B cell (primary cell): ENCODE results near the gene CES3. TPM values are rescaled to one million over a fixed set of nuclear protein-coding genes. Genes with fewer than 3 reads are reported as not detected.

Experiments
- ATAC-seq: fragments of 200-7000 bp; cut with Tn5 transposase; one replicate; pipeline ENCODE4 v1.10.0; 2021; ENCODE audit warnings: low read depth, mild to moderate bottlenecking, moderate number of reproducible peaks, moderate library complexity
- CTCF ChIA-PET: fragments of 350-600 bp; sonication (Branson Sonifier 250); formaldehyde crosslinking; loops from one replicate; lab custom pipeline; 2021; ENCODE audit warnings: antibody characterized with exemption, inconsistent platforms; lab: Charles Lee
- POLR2A ChIA-PET: fragments of 350-600 bp; sonication (Branson Sonifier 250); formaldehyde crosslinking; loops from one replicate; lab custom pipeline; 2021; ENCODE audit warnings: antibody characterized with exemption; lab: Charles Lee
- DNase-seq: peaks from one replicate; pipeline ENCODE4 v3.0.0; 2013
- H2AFZ ChIP-seq: 2 replicates; pipeline ENCODE4 v1.6.1; 2012; ENCODE audit warnings: mild to moderate bottlenecking, low read depth, low read length; ENCODE audit not compliant: insufficient read depth, poor library complexity, severe bottlenecking
- H3K27ac ChIP-seq, 2 donors: 1 replicate in 1 of 2; 2 replicates in 1 of 2; pipeline ENCODE4 v1.5.1; 2012 to 2013; ENCODE audit warnings: low read length in 2 of 2, mild to moderate bottlenecking in 2 of 2, moderate library complexity in 1 of 2
- H3K27me3 ChIP-seq, 4 experiments: fragments of 200-600 bp in 1 of 4; sonication (generic) in 1 of 4; replicated peaks in 1 of 4; 1 replicate in 2 of 4; 2 replicates in 2 of 4; pipeline versions ENCODE4 v1.6.1 to v1.7.0; 2013 to 2016; ENCODE audit warnings: low read length in 3 of 4, mild to moderate bottlenecking in 2 of 4, mixed read lengths in 1 of 4, moderate library complexity in 1 of 4; ENCODE audit not compliant: insufficient read depth in 4 of 4, control insufficient read depth in 3 of 4; ENCODE audit errors: control extremely low read depth in 1 of 4
- H3K36me3 ChIP-seq, 2 experiments: replicated peaks in 1 of 2; 1 replicate in 1 of 2; 2 replicates in 1 of 2; pipeline versions ENCODE4 v1.6.1 to v1.7.1; 2013; ENCODE audit warnings: low read length in 1 of 2; ENCODE audit not compliant: insufficient read depth in 2 of 2, control insufficient read depth in 1 of 2; ENCODE audit errors: control extremely low read depth in 1 of 2, extremely low read depth in 1 of 2
- H3K4me1 ChIP-seq, 2 donors: fragments of 200-600 bp in 1 of 2; sonication (generic) in 1 of 2; 1 replicate in 1 of 2; 2 replicates in 1 of 2; pipeline versions ENCODE4 v1.5.1 to v1.6.1; 2013 to 2017; ENCODE audit warnings: low read length in 2 of 2; ENCODE audit not compliant: control insufficient read depth in 2 of 2, insufficient read depth in 2 of 2
- H3K4me2 ChIP-seq: replicated peaks from 2 replicates; pipeline ENCODE3; 2012; ENCODE audit warnings: mild to moderate bottlenecking, low read depth, low read length; ENCODE audit not compliant: poor library complexity, severe bottlenecking
- H3K4me3 ChIP-seq, 5 experiments: fragments of 200-600 bp in 1 of 5; sonication (generic) in 1 of 5; 1 replicate in 3 of 5; 2 replicates in 2 of 5; pipeline versions ENCODE4 v1.5.1 to v1.7.0; 2011 to 2016; ENCODE audit warnings: low read length in 4 of 5, mild to moderate bottlenecking in 4 of 5, low read depth in 2 of 5, control low read depth in 1 of 5, moderate library complexity in 1 of 5; ENCODE audit not compliant: insufficient read depth in 1 of 5; ENCODE audit errors: control extremely low read depth in 1 of 5, extremely low read depth in 1 of 5
- H3K79me2 ChIP-seq: fragments of 200-600 bp; sonication (generic); one replicate; pipeline ENCODE4 v1.6.0; 2016; ENCODE audit warnings: low read length; ENCODE audit not compliant: control insufficient read depth, insufficient read depth
- H3K9ac ChIP-seq: fragments of 200-600 bp; sonication (generic); 2 replicates; pipeline ENCODE4 v1.6.1; 2017; ENCODE audit warnings: mild to moderate bottlenecking, low read length, moderate library complexity
- H3K9me3 ChIP-seq, 3 donors: one replicate each; pipeline versions ENCODE4 v1.6.1 to v1.7.1; 2013; ENCODE audit warnings: low read length in 2 of 3; ENCODE audit not compliant: control insufficient read depth in 2 of 3, insufficient read depth in 1 of 3; ENCODE audit errors: control extremely low read depth in 1 of 3
- H4K20me1 ChIP-seq: 2 replicates; pipeline ENCODE4 v1.6.0; 2012; ENCODE audit warnings: mild to moderate bottlenecking, low read length; ENCODE audit not compliant: insufficient read depth, control insufficient read depth, poor library complexity, severe bottlenecking
- H3K27ac Mint-ChIP-seq: one replicate; pipeline ENCODE4 v1.8.0; 2021; ENCODE audit warnings: mixed read lengths
- H3K27me3 Mint-ChIP-seq: one replicate; pipeline ENCODE4 v1.8.0; 2021; ENCODE audit warnings: mixed read lengths
- H3K4me1 Mint-ChIP-seq: one replicate; pipeline ENCODE4 v1.8.0; 2021; ENCODE audit warnings: mixed read lengths
- H3K4me3 Mint-ChIP-seq: one replicate; pipeline ENCODE4 v1.8.0; 2021; ENCODE audit warnings: mixed read lengths
- H3K9me3 Mint-ChIP-seq: one replicate; pipeline ENCODE4 v1.8.0; 2022; ENCODE audit warnings: mixed read lengths; ENCODE audit not compliant: insufficient read depth
- EZH2 ChIP-seq: IDR thresholded peaks from 2 replicates; pipeline ENCODE4 v1.6.1; 2012; ENCODE audit warnings: borderline replicate concordance, low read depth, mild to moderate bottlenecking, moderate library complexity, low read length; ENCODE audit not compliant: insufficient read depth, poor library complexity, severe bottlenecking
- WGBS: methylation state at CpG from one replicate; pipeline ENCODE4 v1.1.5; 2013; ENCODE audit warnings: missing lambda C conversion rate; ENCODE audit not compliant: insufficient coverage; 5-methylcytosine and 5-hydroxymethylcytosine counted together
- intact Hi-C: fragments of 100-400 bp; cut with micrococcal nuclease; formaldehyde crosslinking; loops from one replicate; pipeline ENCODE4 v1.10.0; 2022
- polyA plus RNA-seq: library from polyadenylated mRNA; depleted of rRNA; stranded (reverse); fragments of >200 nt; gene quantifications from 2 replicates; pipeline ENCODE4 v1.2.3, GENCODE V29; 2012
- total RNA-seq, 2 donors: library from RNA; stranded (reverse); fragments of 120-200 nt in 1 of 2; gene quantifications; 1 replicate in 1 of 2; 2 replicates in 1 of 2; pipeline versions ENCODE4 v1.2.3 to v1.2.4, GENCODE V29; 2013 to 2022
- TF ChIP-seq, protein P1 (sequence below): fragments of 200-600 bp; IDR thresholded peaks from one replicate; pipeline ENCODE4 v1.8.0; 2022; ENCODE audit warnings: antibody characterized with exemption, mild to moderate bottlenecking

Gene CES3
- total and polyA plus RNA-seq, 2 donors (not counting 1 experiment from before 2014, with no cell fraction given): 0.25 to 0.42 TPM

GRCh38 chr16:67006930-67007658 lies 46.0 kb downstream of the CES3 start:
- Histone ChIP-seq H4K20me1 (no peaks in the 10 kb centered on the region), H3K4me1 (no peaks in the 10 kb centered on the region), H3K79me2 (no peaks in the 10 kb centered on the region), H3K27me3 (peaks cover 0 to 11% (median 0%) of the 10 kb centered on the region in 4 experiments), H3K4me3 (no peak overlapping the region), H3K27ac (no peak overlapping the region), H3K9ac (no peak overlapping the region), H3K9me3 (no peaks in the 10 kb centered on the region), H3K4me2 (no peak overlapping the region), H3K36me3 (peaks cover 0 to 5% of the 10 kb centered on the region in 2 experiments), H2AFZ (no peak overlapping the region)
- H3K27ac Mint-ChIP-seq: no peak overlapping the region
- POLR2A ChIA-PET: interaction anchor here (0.7 to 1.4 kb wide), 2 partner anchors 21 to 87 kb away, joined by 3 to 6 read pairs; no protein-coding TSS in a partner anchor
- DNase-seq: no peak
- H3K27me3 Mint-ChIP-seq: peaks cover 6% of the 10 kb centered on the region
- TF ChIP-seq, protein P1, sequence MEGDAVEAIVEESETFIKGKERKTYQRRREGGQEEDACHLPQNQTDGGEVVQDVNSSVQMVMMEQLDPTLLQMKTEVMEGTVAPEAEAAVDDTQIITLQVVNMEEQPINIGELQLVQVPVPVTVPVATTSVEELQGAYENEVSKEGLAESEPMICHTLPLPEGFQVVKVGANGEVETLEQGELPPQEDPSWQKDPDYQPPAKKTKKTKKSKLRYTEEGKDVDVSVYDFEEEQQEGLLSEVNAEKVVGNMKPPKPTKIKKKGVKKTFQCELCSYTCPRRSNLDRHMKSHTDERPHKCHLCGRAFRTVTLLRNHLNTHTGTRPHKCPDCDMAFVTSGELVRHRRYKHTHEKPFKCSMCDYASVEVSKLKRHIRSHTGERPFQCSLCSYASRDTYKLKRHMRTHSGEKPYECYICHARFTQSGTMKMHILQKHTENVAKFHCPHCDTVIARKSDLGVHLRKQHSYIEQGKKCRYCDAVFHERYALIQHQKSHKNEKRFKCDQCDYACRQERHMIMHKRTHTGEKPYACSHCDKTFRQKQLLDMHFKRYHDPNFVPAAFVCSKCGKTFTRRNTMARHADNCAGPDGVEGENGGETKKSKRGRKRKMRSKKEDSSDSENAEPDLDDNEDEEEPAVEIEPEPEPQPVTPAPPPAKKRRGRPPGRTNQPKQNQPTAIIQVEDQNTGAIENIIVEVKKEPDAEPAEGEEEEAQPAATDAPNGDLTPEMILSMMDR: no peak
- TF ChIP-seq EZH2: no peak
- intact Hi-C loops: no loop called here
- ATAC-seq: no peak
- 92% methylated on average over 7 of the region's 12 CpGs for WGBS
- no peak overlapping the region for H3K4me3 Mint-ChIP-seq
- no peaks in the 10 kb centered on the region for H3K9me3 Mint-ChIP-seq
- H3K4me1 Mint-ChIP-seq: peaks cover 2% of the 10 kb centered on the region
- CTCF ChIA-PET: interaction anchor here (1.1 kb wide), 1 partner anchor 11 kb away, joined by 3 read pairs; no protein-coding TSS in a partner anchor

- Histone ChIP-seq H3K4me3 (no peak overlapping the region), H3K4me2 (no peak overlapping the region), H3K27me3 (peaks cover 0 to 9% (median 4%) of the 10 kb centered on the region in 4 experiments), H2AFZ (no peak overlapping the region), H3K27ac (no peak overlapping the region), H4K20me1 (no peaks in the 10 kb centered on the region), H3K9ac (no peak overlapping the region), H3K79me2 (no peaks in the 10 kb centered on the region), H3K36me3 (peaks cover 0 to under 1% of the 10 kb centered on the region in 2 experiments), H3K9me3 (no peaks in the 10 kb centered on the region), H3K4me1 (peaks cover 7 to 8% of the 10 kb centered on the region in 2 donors)
- no CpG with 5 or more reads among the region's 1 CpG for WGBS
- CTCF ChIA-PET: no interaction called here
- intact Hi-C loops: no loop called here
- DNase-seq: no peak
- POLR2A ChIA-PET: no interaction called here
- TF ChIP-seq EZH2: no peak
- TF ChIP-seq, protein P1: no peak
- Mint-ChIP-seq H3K27ac (no peak overlapping the region), H3K9me3 (no peaks in the 10 kb centered on the region), H3K4me3 (no peak overlapping the region), H3K4me1 (no peaks in the 10 kb centered on the region), H3K27me3 (peaks cover 3% of the 10 kb centered on the region)
- ATAC-seq: no peak
Measured at GRCh38 chr16:67009158-67009557, 48.1 kb downstream of the CES3 start.
